MCF 10A (cell line): Measurements from ENCODE around the gene RNF144B. TPM values are rescaled to one million over a fixed set of nuclear protein-coding genes. Genes with fewer than 3 reads are reported as not detected.

Experiments used
- BruUV-seq: library from RNA; stranded (reverse); fragments of 400-500 nt; replicated peaks from 2 replicates; lab custom pipeline; 2021; lab: Mats Ljungman, UMichigan
- CTCF ChIA-PET: fragments of 300-600 bp; sonication (Branson Sonifier 250); formaldehyde crosslinking; extraction: SDS; loops from one replicate; lab custom pipeline; 2021; ENCODE audit warnings: antibody characterized with exemption, inconsistent platforms; lab: Yijun Ruan, JAX
- POLR2A ChIA-PET: fragments of 300-600, 350-650 bp; sonication (Branson Sonifier 250); formaldehyde crosslinking; extraction: SDS; loops from one replicate; lab custom pipeline; 2020; ENCODE audit warnings: antibody characterized with exemption, inconsistent platforms; lab: Yijun Ruan, JAX
- DNase-seq: peaks from one replicate; pipeline ENCODE4 v3.0.0-alpha.2; 2018; ENCODE audit not compliant: unreplicated experiment
- H3K27ac Mint-ChIP-seq: one replicate; pipeline ENCODE4 v1.8.0; 2022; ENCODE audit warnings: mild to moderate bottlenecking, low read depth, mixed read lengths; ENCODE audit not compliant: unreplicated experiment
- H3K27me3 Mint-ChIP-seq: one replicate; pipeline ENCODE4 v1.8.0; 2022; ENCODE audit warnings: mixed read lengths; ENCODE audit not compliant: insufficient read depth, unreplicated experiment
- H3K36me3 Mint-ChIP-seq: one replicate; pipeline ENCODE4 v1.8.0; 2022; ENCODE audit warnings: mild to moderate bottlenecking, moderate library complexity, mixed read lengths; ENCODE audit not compliant: insufficient read depth, unreplicated experiment
- H3K4me1 Mint-ChIP-seq: one replicate; pipeline ENCODE4 v1.8.0; 2022; ENCODE audit warnings: mixed read lengths; ENCODE audit not compliant: insufficient read depth, unreplicated experiment
- H3K4me3 Mint-ChIP-seq: one replicate; pipeline ENCODE4 v1.8.0; 2022; ENCODE audit warnings: mild to moderate bottlenecking, moderate library complexity, mixed read lengths; ENCODE audit not compliant: unreplicated experiment
- H3K9me3 Mint-ChIP-seq: one replicate; pipeline ENCODE4 v1.8.0; 2022; ENCODE audit warnings: mixed read lengths; ENCODE audit not compliant: unreplicated experiment
- CTCF ChIP-seq: fragments of 200-600 bp; IDR thresholded peaks from one replicate; pipeline ENCODE4 v1.8.0; 2022; ENCODE audit warnings: antibody characterized with exemption, mild to moderate bottlenecking; ENCODE audit not compliant: unreplicated experiment
- intact Hi-C: fragments of 100-400 bp; cut with micrococcal nuclease; formaldehyde crosslinking; loops from 2 replicates; pipeline ENCODE4 v1.14.1; 2022
- total RNA-seq: library from RNA; stranded (reverse); gene quantifications from 2 replicates; pipeline ENCODE4 v1.2.3, GENCODE V29; 2022

Gene RNF144B
- total RNA-seq, 1 experiment from 2014 or later: 57.9 TPM

GRCh38 chr6:18386298-18386976 is 713 bp upstream of the RNF144B start:
- intact Hi-C loops: loop anchor here (2.0 to 5.0 kb wide), 3 partner anchors 44 to 124 kb away; partner anchors contain the start of gene DEK
- POLR2A ChIA-PET: interaction anchor here (0.6 to 8.9 kb wide), 30 partner anchors 10 to 1506 kb away, joined by 3 to 159 read pairs (median 8); partner anchors contain the start of gene DEK
- TF ChIP-seq CTCF: no peak
- peak overlapping the region; percentile 23 for H3K27ac Mint-ChIP-seq
- H3K4me3 Mint-ChIP-seq: peak overlapping the region; percentile 84
- DNase-seq: peak; percentile 57
- CTCF ChIA-PET: interaction anchor here (0.5 to 2.2 kb wide), 11 partner anchors 11 to 534 kb away, joined by 3 to 19 read pairs (median 4); no protein-coding TSS in a partner anchor
- H3K4me1 Mint-ChIP-seq: peaks cover 17% of the 10 kb centered on the region
- peaks cover 10% of the 10 kb centered on the region for H3K36me3 Mint-ChIP-seq
- no peaks in the 10 kb centered on the region for H3K9me3 Mint-ChIP-seq
- no TSS peak for BruUV-seq
- no peaks in the 10 kb centered on the region for H3K27me3 Mint-ChIP-seq

DNA sequence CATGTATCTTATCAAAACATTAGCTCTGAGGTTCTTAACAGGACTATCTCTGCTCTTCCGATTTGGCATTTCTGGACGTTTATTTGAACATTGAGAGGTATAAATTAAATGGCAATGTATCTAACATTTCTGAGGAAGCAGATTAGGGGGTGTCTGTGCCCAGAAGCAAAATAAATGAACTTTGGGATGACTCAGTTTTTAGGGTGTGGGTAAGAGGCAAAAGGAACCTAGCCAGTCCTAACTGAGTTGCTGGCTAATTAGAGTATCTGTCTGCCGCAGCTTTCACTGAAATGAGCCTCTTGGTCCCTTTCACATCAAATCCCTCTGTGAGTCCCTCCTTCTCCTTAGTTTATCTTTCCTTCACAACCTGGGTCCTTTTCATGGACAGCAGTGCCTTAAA is 1.1 kb downstream of the RNF144B start:
- intact Hi-C loops: loop anchor here (1.0 to 5.0 kb wide), 3 partner anchors 46 to 126 kb away; partner anchors contain the start of gene DEK
- TF ChIP-seq CTCF: no peak
- peaks cover 18% of the 10 kb centered on the region for H3K36me3 Mint-ChIP-seq
- H3K9me3 Mint-ChIP-seq: no peaks in the 10 kb centered on the region
- ChIA-PET POLR2A (interaction anchor here (0.6 to 8.9 kb wide), 23 partner anchors 9 to 787 kb away, joined by 3 to 159 read pairs (median 7); partner anchors contain the start of gene DEK), CTCF (interaction anchor here (0.7 to 2.1 kb wide), 3 partner anchors 44 to 116 kb away, joined by 4 to 12 read pairs (median 8); no protein-coding TSS in a partner anchor)
- H3K27ac Mint-ChIP-seq: peak overlapping the region; percentile 73
- no peaks in the 10 kb centered on the region for H3K27me3 Mint-ChIP-seq
- H3K4me3 Mint-ChIP-seq: peak overlapping the region; percentile 84
- BruUV-seq: no TSS peak
- peaks cover 17% of the 10 kb centered on the region for H3K4me1 Mint-ChIP-seq
- DNase-seq: peak; percentile 48

- Mint-ChIP-seq H3K27me3 (no peaks in the 10 kb centered on the region), H3K36me3 (peaks cover 24% of the 10 kb centered on the region), H3K9me3 (no peaks in the 10 kb centered on the region), H3K27ac (peak overlapping the region; percentile 73), H3K4me3 (peak overlapping the region; percentile 84), H3K4me1 (peaks cover 23% of the 10 kb centered on the region)
- BruUV-seq: no TSS peak
- TF ChIP-seq CTCF: no peak
- intact Hi-C loops: loop anchor here (1.0 to 5.0 kb wide), 3 partner anchors 45 to 127 kb away; partner anchors contain the start of gene DEK
- DNase-seq: peak; percentile 53
- ChIA-PET POLR2A (interaction anchor here (0.9 to 8.9 kb wide), 21 partner anchors 10 to 145 kb away, joined by 3 to 159 read pairs (median 7); partner anchors contain the start of gene DEK), CTCF (interaction anchor here (1.1 to 1.9 kb wide), 2 partner anchors 64 to 115 kb away, joined by 5 to 8 read pairs; no protein-coding TSS in a partner anchor)
Measured at GRCh38 chr6:18388942-18389341, 1.8 kb downstream of the RNF144B start.

GRCh38 chr6:18389479-18389878 is 2.3 kb downstream of the RNF144B start:
- no peak for TF ChIP-seq CTCF
- peak; percentile 36 for DNase-seq
- Mint-ChIP-seq H3K36me3 (peaks cover 24% of the 10 kb centered on the region), H3K9me3 (no peaks in the 10 kb centered on the region), H3K27ac (peak overlapping the region; percentile 73), H3K4me3 (peak overlapping the region; percentile 84), H3K27me3 (no peaks in the 10 kb centered on the region), H3K4me1 (peaks cover 23% of the 10 kb centered on the region)
- CTCF ChIA-PET: interaction anchor here (0.7 to 1.9 kb wide), 3 partner anchors 65 to 1400 kb away, joined by 3 to 8 read pairs (median 5); no protein-coding TSS in a partner anchor
- BruUV-seq: no TSS peak
- POLR2A ChIA-PET: interaction anchor here (1.0 to 8.9 kb wide), 21 partner anchors 10 to 145 kb away, joined by 3 to 159 read pairs (median 7); partner anchors contain the start of gene DEK
- intact Hi-C loops: loop anchor here (5.0 kb wide), 2 partner anchors 58 to 127 kb away; partner anchors contain the start of gene DEK
